DND-41 (cell line): Measurements from ENCODE around the gene TIGD2.

ENCODE experiments used
- EZH2 ChIP-seq: IDR thresholded peaks from 3 replicates; pipeline ENCODE4 v1.6.1; 2012; ENCODE audit warnings: borderline replicate concordance, low read depth, mild to moderate bottlenecking, moderate library complexity, low read length, inconsistent platforms; ENCODE audit not compliant: severe bottlenecking
- TF ChIP-seq, protein P1 (sequence below): IDR thresholded peaks from 2 replicates; pipeline ENCODE4 v1.5.1; 2012; ENCODE audit warnings: borderline replicate concordance, low read length, moderate library complexity, mild to moderate bottlenecking; ENCODE audit not compliant: poor library complexity, severe bottlenecking; ENCODE audit errors: extremely low read depth

DNA sequence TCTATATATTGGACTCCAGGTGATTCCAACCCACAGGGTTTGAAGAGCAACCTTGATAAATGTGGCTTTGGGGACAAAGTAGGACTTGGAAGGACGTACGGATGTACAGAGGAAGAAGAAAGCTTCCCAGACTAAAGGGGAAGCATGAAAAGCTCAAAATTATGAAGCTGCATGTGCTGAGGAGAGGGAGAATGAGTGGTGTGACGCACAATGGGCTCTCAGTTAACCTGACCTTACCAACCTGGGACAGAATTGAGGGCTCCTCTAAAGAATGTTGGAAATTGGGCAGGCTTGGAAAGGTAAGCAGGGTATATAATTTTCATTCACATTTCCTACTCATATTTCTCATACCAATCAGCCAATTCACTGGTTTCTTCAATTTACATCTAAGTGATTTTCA lies 10.5 kb upstream of the TIGD2 start:
- no peak for TF ChIP-seq EZH2
- TF ChIP-seq, protein P1, sequence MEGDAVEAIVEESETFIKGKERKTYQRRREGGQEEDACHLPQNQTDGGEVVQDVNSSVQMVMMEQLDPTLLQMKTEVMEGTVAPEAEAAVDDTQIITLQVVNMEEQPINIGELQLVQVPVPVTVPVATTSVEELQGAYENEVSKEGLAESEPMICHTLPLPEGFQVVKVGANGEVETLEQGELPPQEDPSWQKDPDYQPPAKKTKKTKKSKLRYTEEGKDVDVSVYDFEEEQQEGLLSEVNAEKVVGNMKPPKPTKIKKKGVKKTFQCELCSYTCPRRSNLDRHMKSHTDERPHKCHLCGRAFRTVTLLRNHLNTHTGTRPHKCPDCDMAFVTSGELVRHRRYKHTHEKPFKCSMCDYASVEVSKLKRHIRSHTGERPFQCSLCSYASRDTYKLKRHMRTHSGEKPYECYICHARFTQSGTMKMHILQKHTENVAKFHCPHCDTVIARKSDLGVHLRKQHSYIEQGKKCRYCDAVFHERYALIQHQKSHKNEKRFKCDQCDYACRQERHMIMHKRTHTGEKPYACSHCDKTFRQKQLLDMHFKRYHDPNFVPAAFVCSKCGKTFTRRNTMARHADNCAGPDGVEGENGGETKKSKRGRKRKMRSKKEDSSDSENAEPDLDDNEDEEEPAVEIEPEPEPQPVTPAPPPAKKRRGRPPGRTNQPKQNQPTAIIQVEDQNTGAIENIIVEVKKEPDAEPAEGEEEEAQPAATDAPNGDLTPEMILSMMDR, result no peak
